ENCODE measurements around the gene PCSK9.

Gene PCSK9

GRCh38 chr1:55044617-55045397 lies 5.5 kb downstream of the PCSK9 start:
- DNase-seq (ENCODE audit: low read depth): no peak

GRCh38 chr1:55045430-55045829 lies 6.1 kb downstream of the PCSK9 start:
- no peak for DNase-seq (ENCODE audit: low read depth)

GRCh38 chr1:55046871-55047270 lies 7.5 kb downstream of the PCSK9 start:
- DNase-seq (ENCODE audit: low read depth): no peak

GRCh38 chr1:55047611-55048010 lies 8.3 kb downstream of the PCSK9 start:
- no peak for DNase-seq (ENCODE audit: low read depth)

GRCh38 chr1:55048453-55049270 lies 9.3 kb downstream of the PCSK9 start:
- no peak for DNase-seq (ENCODE audit: low read depth)

GRCh38 chr1:55049271-55049913 lies 10.0 kb downstream of the PCSK9 start:
- DNase-seq (ENCODE audit: low read depth): no peak

- DNase-seq (ENCODE audit: low read depth): no peak
These were observed 10.5 kb downstream of the PCSK9 start for GRCh38 chr1:55049914-55050278.

- no peak for DNase-seq (ENCODE audit: low read depth)
These were observed 10.9 kb downstream of the PCSK9 start for GRCh38 chr1:55050283-55050682.

GRCh38 chr1:55051169-55051568 lies 11.8 kb downstream of the PCSK9 start:
- no peak for DNase-seq (ENCODE audit: low read depth)

- no peak for DNase-seq (ENCODE audit: low read depth)
These were observed 12.3 kb downstream of the PCSK9 start for GRCh38 chr1:55051621-55052020.

- no peak for DNase-seq (ENCODE audit: low read depth)
These were observed 13.1 kb downstream of the PCSK9 start for GRCh38 chr1:55052221-55053142.

GRCh38 chr1:55053265-55053954 lies 14.1 kb downstream of the PCSK9 start:
- DNase-seq (ENCODE audit: low read depth): no peak

- DNase-seq (ENCODE audit: low read depth): no peak
These were observed 15.0 kb downstream of the PCSK9 start for GRCh38 chr1:55054396-55054795.

- DNase-seq (ENCODE audit: low read depth): no peak
These were observed 15.9 kb downstream of the PCSK9 start for GRCh38 chr1:55055084-55055882.

GRCh38 chr1:55055951-55056631 lies 16.7 kb downstream of the PCSK9 start:
- no peak for DNase-seq (ENCODE audit: low read depth)

GRCh38 chr1:55056632-55056992 lies 17.3 kb downstream of the PCSK9 start:
- no peak for DNase-seq (ENCODE audit: low read depth)

GRCh38 chr1:55057270-55057955 lies 18.1 kb downstream of the PCSK9 start:
- no peak for DNase-seq (ENCODE audit: low read depth)

GRCh38 chr1:55057956-55058298 lies 18.6 kb downstream of the PCSK9 start:
- no peak for DNase-seq (ENCODE audit: low read depth)

Measured in T follicular helper cell (primary cell).